Sigmoid colon (tissue), 4 donors: ENCODE measurements around the gene RNF166.

Experiments used
- CTCF ChIP-seq, 4 experiments: fragments of 450-650 bp in 3 of 4; fragments of 200-600 bp in 1 of 4; IDR thresholded peaks; one replicate each; pipeline ENCODE4 v1.5.1; 2016 to 2019; ENCODE audit warnings: antibody characterized with exemption in 4 of 4, mild to moderate bottlenecking in 3 of 4, moderate library complexity in 2 of 4
- EP300 ChIP-seq, 4 donors: sonication (generic); formaldehyde crosslinking; IDR thresholded peaks; one replicate each; pipeline ENCODE4 v1.6.1; 2017; ENCODE audit warnings: antibody characterized with exemption in 4 of 4
- POLR2A ChIP-seq, 2 donors: fragments of 450-650 bp; IDR thresholded peaks; one replicate each; pipeline ENCODE4 v1.6.1; 2016; ENCODE audit warnings: antibody characterized with exemption in 2 of 2, mild to moderate bottlenecking in 2 of 2, moderate library complexity in 2 of 2
- POLR2AphosphoS5 ChIP-seq, 4 donors: sonication (generic); formaldehyde crosslinking; IDR thresholded peaks; one replicate each; pipeline ENCODE4 v1.6.1; 2017; ENCODE audit warnings: antibody characterized with exemption in 4 of 4

- TF ChIP-seq CTCF (IDR thresholded peaks at IDR 0.05) (no peak), POLR2AphosphoS5 (IDR thresholded peaks at IDR 0.05) (no peak), POLR2A (IDR thresholded peaks at IDR 0.05) (no peak), EP300 (IDR thresholded peaks at IDR 0.05) (no peak)
These were observed 33.4 kb downstream of the RNF166 start for GRCh38 chr16:88672776-88673175.
